Measurements from ENCODE around the gene TGFB2.
"Not testable (repeated sequence)": the region's sequence is repeated elsewhere in the genome, so short reads cannot be mapped to it uniquely, and the experiment has no call there.

TGFB2 gene

GRCh38 chr1:218305472-218306064 is 39.6 kb upstream of the TGFB2 start:
- no peak overlapping the region for H3K27ac Mint-ChIP-seq
- no peaks in the 10 kb centered on the region for H3K4me1 Mint-ChIP-seq
- H3K9me3 Mint-ChIP-seq = no peaks in the 10 kb centered on the region
- no peak for DNase-seq
- H3K36me3 Mint-ChIP-seq (ENCODE audit: low read depth) = peaks cover 28% of the 10 kb centered on the region
- H3K4me3 Mint-ChIP-seq = no peak overlapping the region
- H3K27me3 Mint-ChIP-seq (ENCODE audit: low read depth, poor library complexity) = no peaks in the 10 kb centered on the region
- TF ChIP-seq CTCF (IDR thresholded peaks at IDR 0.05) = no peak

DNA sequence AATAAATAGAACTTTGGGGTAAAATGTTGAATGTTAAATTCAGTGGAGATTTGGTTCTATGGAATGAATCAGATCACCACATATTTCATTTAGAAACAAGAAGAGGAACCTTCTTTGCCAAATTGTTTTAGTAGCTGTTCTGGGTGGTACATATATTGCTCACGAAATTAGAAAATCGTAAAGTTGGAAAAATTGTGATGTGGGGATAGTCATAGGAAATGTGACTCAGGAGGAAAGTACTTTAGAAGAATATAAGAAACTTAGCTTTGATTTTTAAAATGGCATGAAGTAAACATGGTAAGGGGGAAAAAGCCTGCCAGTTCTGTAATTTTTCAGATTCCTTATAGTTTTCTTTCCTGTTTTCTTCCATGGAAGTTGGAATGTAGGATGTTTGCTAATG is 32.6 kb upstream of the TGFB2 start:
- Mint-ChIP-seq H3K36me3 (ENCODE audit: low read depth) (peaks cover 53% of the 10 kb centered on the region), H3K9me3 (peaks cover 5% of the 10 kb centered on the region), H3K4me1 (no peaks in the 10 kb centered on the region), H3K4me3 (no peak overlapping the region), H3K27me3 (ENCODE audit: low read depth, poor library complexity) (no peaks in the 10 kb centered on the region), H3K27ac (no peak overlapping the region)
- no peak for DNase-seq
- TF ChIP-seq CTCF (IDR thresholded peaks at IDR 0.05) = no peak

- no peaks in the 10 kb centered on the region for H3K27me3 Mint-ChIP-seq (ENCODE audit: low read depth, poor library complexity)
- H3K27ac Mint-ChIP-seq = no peak overlapping the region
- TF ChIP-seq CTCF (IDR thresholded peaks at IDR 0.05) = no peak
- no peak overlapping the region for H3K4me3 Mint-ChIP-seq
- no peak for DNase-seq
- H3K4me1 Mint-ChIP-seq = no peaks in the 10 kb centered on the region
- peaks cover 5% of the 10 kb centered on the region for H3K9me3 Mint-ChIP-seq
- H3K36me3 Mint-ChIP-seq (ENCODE audit: low read depth) = peaks cover 52% of the 10 kb centered on the region
These were observed 30.8 kb upstream of the TGFB2 start for GRCh38 chr1:218314316-218314715.

DNA sequence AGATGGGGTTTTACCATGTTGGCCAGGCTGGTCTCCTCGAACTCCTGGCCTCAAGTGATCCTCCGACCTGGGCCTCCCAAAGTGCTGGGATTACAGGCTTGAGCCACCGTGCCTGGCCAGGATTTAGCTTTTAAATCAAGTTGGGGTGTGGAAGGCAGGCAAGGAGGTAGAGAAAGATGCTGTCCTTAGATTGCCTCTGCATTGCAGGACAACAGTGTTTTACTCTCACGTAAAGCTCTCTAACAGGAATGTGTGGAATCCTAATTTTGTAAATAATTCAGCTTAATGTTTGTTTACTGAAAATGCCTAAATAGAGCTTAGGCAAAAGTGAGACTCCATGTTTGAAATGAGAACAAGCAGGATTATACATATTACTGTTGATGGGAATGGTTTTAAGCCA is 29.5 kb upstream of the TGFB2 start:
- H3K27ac Mint-ChIP-seq = no peak overlapping the region
- no peak for DNase-seq
- TF ChIP-seq CTCF (IDR thresholded peaks at IDR 0.05) = no peak
- H3K4me1 Mint-ChIP-seq = no peaks in the 10 kb centered on the region
- H3K9me3 Mint-ChIP-seq = peaks cover 5% of the 10 kb centered on the region
- H3K36me3 Mint-ChIP-seq (ENCODE audit: low read depth) = peaks cover 46% of the 10 kb centered on the region
- H3K4me3 Mint-ChIP-seq = no peak overlapping the region
- H3K27me3 Mint-ChIP-seq (ENCODE audit: low read depth, poor library complexity) = no peaks in the 10 kb centered on the region

GRCh38 chr1:218317061-218317460 is 28.1 kb upstream of the TGFB2 start:
- no peak for DNase-seq
- no peak for TF ChIP-seq CTCF (IDR thresholded peaks at IDR 0.05)

DNA sequence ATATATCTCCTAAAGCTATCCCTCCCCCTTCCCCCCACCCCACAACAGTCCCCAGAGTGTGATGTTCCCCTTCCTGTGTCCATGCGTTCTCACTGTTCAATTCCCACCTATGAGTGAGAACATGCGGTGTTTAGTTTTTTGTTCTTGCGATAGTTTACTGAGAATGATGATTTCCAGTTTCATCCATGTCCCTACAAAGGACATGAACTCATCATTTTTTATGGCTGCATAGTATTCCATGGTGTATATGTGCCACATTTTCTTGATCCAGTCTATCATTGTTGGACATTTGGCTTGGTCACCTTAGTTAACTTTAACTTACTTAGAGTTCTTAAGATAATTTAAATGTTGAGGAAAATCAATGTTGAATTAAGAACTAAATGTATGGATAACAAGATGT is 25.0 kb upstream of the TGFB2 start:
- H3K4me1 Mint-ChIP-seq; H3K9me3 Mint-ChIP-seq; H3K27ac Mint-ChIP-seq; H3K4me3 Mint-ChIP-seq; H3K27me3 Mint-ChIP-seq (ENCODE audit: low read depth, poor library complexity); DNase-seq: not testable (repeated sequence)
- peaks cover 36% of the 10 kb centered on the region for H3K36me3 Mint-ChIP-seq (ENCODE audit: low read depth)

More at GRCh38 chr1:218317061-218317460, 28.1 kb upstream of the TGFB2 start:
- Mint-ChIP-seq H3K4me3 (no peak overlapping the region), H3K27me3 (ENCODE audit: low read depth, poor library complexity) (no peaks in the 10 kb centered on the region), H3K9me3 (no peaks in the 10 kb centered on the region), H3K4me1 (no peaks in the 10 kb centered on the region), H3K27ac (no peak overlapping the region), H3K36me3 (ENCODE audit: low read depth) (peaks cover 32% of the 10 kb centered on the region)
